Measurements from ENCODE around the gene ASB15.
"Not testable (repeated sequence)": the region's sequence is repeated elsewhere in the genome, so short reads cannot be mapped to it uniquely, and the experiment has no call there.

ASB15 gene

DNA sequence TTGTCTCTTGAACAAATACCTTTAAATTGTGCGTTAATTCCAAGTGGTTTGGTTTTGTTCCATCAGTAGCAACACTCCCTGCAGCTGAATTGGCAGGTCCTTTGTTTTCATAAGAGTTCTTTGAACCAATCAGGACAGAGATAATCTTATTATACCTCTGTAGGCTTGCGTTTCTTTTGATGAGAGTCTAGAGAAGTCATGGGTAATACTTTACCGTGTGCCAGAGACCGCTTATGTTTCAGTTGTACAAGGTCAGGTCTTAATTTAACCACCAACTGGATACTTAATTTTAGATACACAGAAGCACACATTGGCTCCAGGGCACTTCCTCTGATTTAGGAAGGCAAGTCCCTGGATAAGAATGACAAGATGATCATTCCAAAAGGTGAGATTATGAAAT, at the start of gene ASB15:
TSS of gene ASB15 (plus strand) at position 292 of the 400 bp plus-strand sequence. CDS start 12,682 bp downstream, outside the sequence.
- no peak for DNase-seq (ENCODE audit: low read depth)

DNA sequence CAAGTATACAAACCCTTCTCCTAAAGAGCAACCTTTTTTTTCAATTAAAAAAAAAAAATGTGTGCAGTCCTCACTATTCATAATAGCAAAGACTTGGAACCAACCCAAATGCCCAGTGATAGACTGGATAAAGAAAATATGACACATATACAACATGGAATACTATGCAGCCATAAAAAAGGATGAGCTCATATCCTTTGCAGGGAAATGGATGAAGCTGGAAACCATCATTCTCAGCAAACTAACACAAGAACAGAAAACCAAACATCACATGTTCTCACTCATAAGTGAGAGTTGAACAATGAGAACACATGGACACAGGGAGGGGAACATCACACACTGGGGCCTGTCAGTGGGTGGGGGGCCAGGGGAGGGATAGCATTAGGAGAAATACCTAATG, 49.5 kb upstream of the ASB15 start:
- DNase-seq (ENCODE audit: low read depth) = not testable (repeated sequence)

DNA sequence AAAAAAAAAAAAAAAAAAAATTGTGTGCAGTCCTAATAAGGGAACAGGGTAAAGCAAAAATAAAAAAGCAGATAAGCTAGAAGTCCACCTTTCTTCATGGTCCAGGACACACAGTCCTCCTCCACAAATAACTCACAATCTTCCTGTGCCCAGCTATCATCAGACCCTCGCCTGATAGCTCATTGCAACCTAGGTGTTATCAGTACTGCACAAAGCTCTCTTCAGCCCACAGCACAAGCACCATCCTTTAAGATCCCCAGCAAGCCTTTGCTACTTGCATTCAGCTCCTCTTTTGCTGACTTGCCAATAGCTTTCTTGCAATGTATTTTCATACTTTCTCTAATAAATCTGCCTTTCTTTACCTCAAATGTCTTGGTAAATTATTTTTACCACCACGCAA, 49.0 kb upstream of the ASB15 start:
- no peak for DNase-seq (ENCODE audit: low read depth)

DNA sequence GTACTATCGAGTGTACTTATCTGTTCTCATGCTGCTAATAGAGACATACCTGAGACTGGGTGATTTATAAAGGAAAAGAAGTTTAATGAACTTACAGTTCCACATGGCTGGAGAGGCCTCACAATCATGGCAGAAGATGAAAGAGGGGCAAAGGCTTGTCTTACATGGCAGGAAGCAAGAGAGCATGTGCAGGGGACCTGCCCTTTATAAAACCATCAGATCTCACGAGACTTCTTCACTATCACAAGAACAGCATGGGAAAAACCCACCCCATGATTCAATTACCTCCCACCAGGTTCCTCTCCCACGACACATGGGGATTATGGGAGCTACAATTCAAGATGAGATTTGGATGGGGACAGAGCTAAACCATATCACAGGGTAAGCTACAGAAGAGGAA, 48.5 kb upstream of the ASB15 start:
- no peak for DNase-seq (ENCODE audit: low read depth)

DNA sequence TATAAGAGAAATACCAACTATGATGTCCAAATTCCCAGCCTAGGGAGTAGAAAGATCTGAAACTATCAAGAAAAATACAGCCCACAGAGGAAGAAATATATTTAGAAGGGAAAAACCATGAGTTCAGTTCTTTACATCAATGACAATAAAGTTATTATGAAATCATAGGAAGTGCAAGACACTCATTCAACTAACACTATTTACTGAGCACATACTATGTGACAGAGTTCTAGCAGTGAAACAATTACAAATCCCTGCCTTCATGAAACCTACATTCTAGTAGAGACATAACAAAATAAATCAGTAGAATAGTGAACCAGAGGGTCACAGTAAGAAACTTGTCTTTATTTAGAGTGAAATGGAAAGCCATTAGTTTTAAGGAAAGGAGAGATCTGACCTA, 46.1 kb upstream of the ASB15 start:
- DNase-seq (ENCODE audit: low read depth) = no peak

DNA sequence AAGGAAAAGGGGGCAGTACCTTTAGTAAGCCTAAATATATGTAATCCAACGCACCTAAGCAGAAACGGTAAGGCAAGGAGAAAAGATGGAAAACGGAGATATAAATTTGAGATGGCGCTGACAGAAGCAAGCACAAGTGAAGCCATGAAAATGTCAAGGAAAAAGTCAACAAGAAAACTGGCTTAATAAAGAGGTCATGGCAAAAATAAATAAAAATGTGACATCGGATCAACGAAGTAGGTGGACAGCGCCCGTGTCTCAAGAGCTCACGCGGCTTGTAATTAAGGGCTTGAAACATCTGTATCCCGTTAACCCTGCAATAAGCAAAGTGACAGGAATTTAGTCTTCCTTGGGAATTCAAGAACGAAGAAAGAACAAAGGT, 44.6 kb upstream of the ASB15 start:
- DNase-seq (ENCODE audit: low read depth) = no peak

DNA sequence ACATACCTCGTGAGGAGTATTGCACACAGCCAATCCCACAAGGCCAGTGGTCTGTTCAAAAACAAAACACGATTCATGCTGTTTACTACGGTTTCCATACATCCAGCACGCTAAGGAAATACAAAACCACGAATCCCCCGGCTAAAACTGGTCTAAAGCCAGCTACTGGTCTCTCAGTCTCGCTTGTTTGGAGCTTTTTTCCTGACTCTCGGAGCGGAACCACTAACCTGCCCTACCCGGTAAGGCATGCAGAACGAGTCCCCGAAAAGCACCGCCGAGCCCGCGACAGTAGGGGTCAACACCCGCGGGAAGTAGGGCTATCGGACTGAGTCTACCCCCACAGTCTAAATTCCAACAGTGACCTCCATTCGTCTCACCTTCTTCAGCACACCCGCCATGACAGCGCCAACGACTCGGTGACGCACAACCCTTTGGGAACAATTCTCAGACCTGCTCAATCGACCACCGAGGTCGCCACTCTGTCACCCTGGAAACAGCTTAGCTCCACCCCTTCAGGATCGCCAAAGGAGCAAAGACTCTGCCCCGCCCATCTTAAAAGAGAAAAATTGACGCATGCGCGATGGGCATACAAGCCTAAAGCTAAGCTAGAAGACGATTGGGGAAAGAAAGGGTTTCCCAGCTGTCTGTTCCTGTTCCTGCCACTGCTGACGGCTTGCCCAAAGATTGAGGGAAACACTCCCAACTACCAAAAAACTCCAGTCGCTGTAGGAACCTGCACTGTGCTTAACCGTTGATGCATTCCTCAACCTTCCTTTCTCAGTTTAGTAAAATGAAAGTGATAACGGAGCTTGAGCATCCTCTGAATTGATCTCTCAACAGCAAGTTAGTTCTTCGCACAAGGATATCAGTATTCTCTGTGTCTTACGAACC, 44.0 kb upstream of the ASB15 start, which contains the start of gene NDUFA5:
TSS of gene NDUFA5 (minus strand) at position 421 of the 891 bp plus-strand sequence. CDS start at position 398, 23 bp downstream.
- DNase-seq (ENCODE audit: low read depth) = peak; percentile 95

DNA sequence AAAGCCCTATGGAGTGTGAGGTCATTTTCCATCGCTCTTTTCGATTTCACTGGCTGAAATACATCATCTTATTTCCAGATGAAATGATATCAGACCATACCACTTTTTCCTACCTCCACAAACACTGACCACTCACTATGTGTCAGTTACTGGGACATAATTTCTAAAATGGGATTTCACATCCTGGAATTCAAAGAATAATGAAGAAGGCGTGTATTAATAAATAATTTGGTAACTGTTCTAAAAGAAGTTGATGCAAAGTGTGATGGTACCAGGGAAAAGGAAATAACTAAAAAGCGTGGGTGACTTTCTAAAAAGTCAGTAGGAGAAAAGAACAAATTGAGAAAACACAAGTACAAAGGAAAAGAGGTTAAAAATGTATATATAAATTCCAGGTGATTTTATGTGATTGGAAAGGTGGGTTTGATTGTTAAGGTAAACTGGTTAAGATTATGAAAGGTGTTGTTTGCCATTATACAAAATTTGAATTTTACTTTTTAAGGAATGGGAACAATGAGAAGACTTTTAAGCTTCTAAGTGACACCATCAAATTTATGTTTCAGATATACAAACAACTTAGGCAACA, 43.2 kb upstream of the ASB15 start:
- DNase-seq (ENCODE audit: low read depth) = no peak

DNA sequence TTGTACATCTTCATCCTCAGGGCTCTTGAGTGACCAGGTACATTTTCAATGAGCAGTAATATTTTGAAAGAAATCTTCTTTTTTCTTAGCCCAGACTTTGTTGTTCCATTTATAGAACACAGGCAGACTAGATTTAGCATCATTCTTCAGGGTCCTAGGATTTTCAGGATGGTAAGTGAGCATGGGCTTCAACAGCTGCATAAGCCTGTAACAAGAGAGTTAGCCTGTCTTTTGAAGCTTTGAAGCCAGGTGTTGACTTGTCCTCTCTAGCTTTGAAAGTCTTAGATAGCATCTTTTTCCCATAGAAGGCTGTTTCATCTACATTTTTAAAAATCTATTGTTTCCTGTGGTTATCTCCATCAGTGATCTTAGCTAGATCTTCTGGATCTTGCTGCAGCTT, 39.5 kb upstream of the ASB15 start:
- DNase-seq (ENCODE audit: low read depth) = no peak

DNA sequence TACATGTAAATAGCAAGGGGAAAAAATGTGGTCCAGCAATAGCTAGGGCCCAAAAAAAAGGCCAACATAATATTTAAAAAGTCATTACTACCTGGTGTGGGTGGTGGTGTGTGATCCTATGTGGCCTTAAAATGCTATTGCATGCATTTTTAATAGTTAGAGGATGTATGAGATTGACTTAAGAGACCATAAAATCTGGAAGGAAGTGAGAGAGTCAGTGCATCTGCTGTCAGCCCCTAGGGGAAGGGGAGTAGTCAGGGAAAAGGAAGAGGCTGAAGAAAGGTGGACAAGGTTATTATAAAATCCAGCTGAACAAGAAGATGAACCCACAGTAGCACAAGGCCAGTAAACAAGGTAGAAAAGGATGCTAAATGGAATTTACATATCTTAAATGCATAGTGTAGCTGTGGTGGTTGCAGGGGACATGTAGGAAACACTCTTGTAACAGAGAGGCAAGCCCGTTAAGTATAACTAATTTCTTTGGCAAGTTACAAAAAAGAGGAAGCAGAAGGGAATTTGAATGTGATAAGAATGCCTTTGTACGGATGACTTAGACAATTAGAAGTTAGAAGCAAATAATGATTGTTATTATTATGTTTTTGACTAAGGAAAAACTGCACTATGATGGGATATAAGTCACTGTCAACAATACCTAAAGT, 32.1 kb upstream of the ASB15 start:
- DNase-seq (ENCODE audit: low read depth) = no peak

DNA sequence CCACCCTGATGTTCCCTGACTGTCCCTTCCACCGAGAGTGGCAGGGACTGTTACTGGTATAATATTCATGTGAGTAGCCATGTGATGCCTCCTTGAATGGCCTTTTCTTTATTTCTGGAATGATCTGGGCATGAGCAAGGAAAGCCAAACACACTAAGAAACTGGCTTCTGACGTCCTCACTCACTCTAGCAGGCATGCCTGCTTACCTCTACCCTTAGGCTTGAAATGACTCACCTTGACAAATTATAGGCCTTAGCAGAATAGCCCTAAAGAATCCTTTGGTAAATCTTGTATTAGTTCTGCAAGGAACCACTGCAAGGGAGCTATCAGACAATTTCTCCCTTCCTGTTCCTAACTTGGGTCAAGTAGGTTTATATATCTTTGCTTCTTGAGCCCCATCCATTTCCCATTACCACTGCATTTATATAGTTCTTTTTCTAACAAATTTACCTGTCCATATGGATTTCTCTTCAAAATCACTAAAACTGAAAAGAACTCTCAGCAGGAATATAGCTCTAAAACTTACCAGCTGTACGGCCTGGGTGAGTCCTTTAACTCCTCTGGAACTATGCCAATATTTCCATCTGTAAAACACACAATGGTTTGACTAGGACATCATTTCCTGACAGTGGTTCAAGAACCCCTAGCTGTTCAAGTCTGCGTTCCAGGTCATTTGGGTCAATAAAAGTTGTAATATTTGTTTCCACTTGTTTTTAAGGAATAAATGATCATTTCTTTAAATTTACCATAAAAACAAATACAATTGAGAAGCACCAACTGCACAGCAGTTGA, 31.0 kb upstream of the ASB15 start:
- no peak for DNase-seq (ENCODE audit: low read depth)

DNA sequence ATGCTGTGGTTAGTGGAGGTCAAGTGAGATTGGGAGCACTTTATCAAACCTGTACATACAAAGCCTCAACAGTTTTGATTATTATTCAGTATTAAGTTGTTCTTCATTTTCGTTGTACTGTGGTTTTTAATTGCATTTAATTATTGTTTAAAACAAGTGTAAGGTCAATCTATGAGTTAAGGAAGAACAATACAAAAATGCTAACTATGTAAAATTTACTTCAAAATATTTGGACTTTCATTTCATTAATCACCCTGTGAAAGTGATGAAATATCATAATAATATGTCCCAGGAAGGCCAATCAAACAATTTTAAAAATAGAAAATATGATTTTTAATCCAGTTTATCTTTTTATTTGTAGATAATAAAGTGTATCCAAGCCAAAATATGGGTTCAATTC, 30.4 kb upstream of the ASB15 start:
- DNase-seq (ENCODE audit: low read depth) = no peak

DNA sequence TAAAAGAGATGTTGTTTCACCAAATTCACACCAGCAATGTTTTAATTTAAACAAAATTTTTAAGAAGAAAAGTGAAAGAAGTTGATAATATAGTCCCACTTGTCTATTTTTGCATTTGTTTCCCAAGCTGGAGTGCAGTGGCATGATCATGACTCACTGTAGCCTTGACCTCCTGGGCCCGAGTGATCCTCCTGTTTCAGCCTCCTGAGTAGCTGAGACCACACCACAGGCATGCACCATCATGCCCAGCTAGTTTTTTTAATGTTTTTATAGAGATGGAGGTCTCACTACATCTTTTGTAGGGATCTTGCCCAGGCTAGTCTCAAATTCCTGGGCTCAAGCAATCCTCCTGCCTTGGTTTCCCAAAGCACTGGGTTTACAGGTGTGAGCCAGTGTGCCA, 29.9 kb upstream of the ASB15 start:
- DNase-seq (ENCODE audit: low read depth) = no peak

DNA sequence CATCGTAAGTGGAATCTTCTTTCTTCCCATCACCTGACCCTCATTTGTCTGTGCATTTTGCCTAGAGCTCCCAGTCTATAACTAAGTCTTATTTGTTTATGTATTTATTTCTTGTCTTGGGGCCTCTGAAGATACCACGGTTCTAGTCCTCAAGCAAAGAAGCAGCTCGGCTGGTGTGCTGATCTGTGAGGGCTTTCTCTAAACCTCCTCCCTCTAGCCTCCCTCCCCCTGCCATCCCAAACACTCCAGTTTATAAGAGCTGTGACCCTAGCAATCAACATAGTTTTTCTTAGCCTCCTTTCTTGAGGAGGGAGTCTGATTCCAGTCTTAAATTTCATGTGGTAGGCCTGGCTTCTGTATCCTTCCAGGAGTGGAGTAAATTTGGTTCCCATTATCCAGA, 28.3 kb upstream of the ASB15 start:
- no peak for DNase-seq (ENCODE audit: low read depth)

DNA sequence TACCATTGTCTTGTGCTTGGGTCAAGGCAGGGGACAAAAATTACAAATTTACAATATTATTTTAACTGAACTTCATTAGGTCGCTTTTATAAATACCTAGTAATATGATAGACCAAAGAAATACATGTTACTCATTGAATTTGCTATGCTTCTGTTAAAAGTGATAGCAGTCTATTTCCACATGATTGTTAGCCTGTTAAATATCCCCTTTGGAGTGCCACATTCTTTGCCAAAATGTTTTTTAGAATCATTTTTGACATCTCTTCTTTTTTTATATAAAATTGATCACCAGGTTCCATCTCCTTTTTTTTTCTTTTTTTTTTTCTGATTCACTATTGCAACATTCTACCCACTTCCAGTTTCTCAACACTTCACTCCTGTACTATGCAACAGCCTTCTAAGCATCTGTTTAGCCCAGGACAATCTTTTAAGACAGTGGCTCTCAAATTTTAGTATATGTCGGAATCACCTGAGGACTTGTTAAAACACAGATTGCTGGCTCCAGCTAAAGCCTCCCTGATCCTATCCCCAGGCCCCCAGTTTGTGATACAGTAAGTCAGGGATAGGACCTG, 27.6 kb upstream of the ASB15 start:
- no peak for DNase-seq (ENCODE audit: low read depth)

DNA sequence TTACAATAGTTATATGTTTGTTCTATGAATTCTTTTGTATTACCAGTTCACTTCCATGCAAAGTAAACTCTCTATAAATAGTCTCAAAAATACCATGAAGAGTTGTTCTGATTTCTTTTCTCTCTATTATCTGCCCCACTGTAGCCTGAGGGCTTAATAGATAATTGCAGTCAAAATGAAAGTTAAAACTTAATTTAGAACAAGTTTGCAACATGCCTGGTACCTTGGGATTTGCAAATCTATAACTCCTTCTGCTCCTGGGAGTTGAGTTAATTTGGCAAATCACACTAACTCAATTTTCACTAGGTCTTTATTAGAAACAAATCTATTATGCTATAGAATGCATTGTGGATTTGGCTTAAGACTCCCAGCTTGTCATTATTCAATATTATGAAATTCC, 22.2 kb upstream of the ASB15 start:
- no peak for DNase-seq (ENCODE audit: low read depth)

DNA sequence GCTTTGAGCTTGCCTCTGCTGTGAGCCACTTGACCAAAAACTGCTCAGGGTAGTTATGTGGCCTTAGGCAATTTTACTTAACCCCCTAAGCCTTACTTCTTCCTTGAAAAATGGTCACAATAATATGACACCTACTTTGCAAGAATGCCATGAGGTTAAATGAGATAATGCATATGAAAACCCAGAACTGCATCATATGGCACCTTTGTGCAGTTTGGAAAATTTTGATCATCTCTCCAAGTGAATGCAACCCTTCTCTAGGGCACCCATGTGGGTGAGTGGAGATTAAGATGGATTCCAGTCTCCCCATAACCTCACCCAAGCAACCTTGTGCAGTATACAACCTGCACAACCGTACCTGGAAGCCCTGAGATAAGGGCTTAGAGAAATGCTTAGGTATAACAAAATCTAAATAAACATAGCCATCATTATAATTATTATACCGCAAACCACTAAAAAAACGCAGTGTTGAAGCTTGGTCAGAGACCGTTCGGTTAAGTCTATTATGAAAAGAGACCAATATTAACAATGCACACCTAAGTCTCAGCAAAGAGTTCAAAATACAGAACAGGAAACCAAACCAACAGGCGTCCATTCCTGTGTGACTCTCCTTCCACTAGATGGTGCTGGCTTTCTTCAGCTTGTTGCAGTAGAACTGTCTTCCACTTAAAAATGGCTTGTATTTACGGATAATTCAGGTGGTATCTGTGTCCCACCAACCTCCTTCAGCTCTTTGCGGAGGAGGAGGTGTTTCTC, 21.0 kb upstream of the ASB15 start:
- no peak for DNase-seq (ENCODE audit: low read depth)

DNA sequence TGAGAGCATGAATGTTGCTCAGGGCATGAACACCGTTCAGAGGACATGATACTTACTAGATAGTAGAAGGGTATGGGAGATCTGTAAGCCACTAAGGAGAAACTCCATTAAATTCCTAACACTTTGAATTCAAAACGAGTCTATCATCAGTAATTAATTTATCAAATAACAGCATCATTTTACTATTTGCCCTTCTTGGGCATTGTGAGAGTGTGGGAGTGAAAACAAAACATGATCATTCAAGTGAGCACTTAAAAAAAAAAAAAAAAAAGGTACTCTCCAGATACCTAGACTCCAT, 20.5 kb upstream of the ASB15 start:
- no peak for DNase-seq (ENCODE audit: low read depth)

DNA sequence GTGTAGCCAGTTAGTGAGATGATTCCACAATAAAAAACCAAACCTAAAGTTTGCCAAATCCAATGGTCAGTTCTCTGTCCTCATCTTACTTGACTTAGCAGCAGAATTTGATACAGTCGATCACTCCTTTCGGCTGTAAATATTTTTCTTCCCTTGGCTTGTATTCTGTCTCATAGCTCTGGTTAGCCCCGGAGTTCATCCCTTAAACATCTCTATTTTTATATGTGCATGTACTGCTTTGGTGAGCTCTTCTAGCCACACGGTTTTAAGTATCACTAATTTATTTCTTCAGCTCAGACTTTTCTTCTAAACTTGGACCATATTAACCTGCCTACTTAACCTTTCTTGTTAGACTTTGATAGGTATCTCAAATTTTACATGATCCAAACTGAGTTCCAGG, 17.8 kb upstream of the ASB15 start:
- DNase-seq (ENCODE audit: low read depth) = no peak

DNA sequence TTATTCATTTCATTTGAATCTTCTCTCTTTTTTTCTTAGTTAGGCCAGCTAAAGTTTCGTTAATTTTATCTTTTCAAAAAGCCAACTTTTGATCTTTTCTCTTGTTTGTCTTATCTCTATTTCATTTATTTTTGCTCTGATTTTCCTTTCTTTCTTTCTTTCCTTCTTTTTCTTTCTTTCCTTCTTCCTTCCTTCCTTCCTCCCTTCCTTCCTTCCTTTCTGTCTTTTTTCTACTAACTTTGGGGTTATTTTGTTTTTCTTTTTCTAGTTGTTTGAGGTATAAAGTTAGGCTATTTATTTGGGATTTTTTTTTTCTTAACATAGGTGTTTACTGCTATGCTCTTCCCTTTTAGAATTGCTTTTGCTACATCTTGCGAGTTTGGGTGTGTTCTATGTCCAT, 13.2 kb upstream of the ASB15 start:
- DNase-seq (ENCODE audit: low read depth) = no peak

DNA sequence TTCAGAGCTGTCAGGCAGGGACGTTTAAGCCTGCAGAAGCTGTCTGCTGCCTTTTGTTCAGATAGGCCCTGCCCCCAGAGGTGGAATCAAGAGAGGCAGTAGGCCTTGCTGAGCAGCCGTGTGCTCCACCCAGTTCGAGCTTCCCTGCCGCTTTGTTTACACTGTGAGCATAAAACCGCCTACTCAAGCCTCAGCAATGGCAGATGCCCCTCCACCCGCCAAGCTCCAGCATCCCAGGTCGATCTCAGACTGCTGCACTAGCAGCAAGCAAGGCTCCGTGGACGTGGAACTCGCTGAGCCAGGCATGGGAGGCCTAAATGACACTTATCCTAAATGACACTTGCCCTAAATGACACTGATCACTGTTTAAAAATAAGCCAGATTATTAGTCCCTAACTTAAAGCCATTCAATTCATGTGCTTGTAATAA, 6.8 kb upstream of the ASB15 start:
- DNase-seq (ENCODE audit: low read depth) = no peak

Measured in stimulated activated CD8-positive, alpha-beta memory T cell treated with anti-CD3 and anti-CD28 coated beads, Interleukin-12 subunit alpha, Interleukin-12 subunit beta, amount 100 ng/mL, for 1 hour (primary cell).